H1 (cell line): Measurements from ENCODE around the gene PGAM2. TPM values are rescaled to one million over a fixed set of nuclear protein-coding genes. Genes with fewer than 3 reads are reported as not detected.

Source experiments
- CTCF ChIA-PET: fragments of 300-600 bp; sonication (Branson Sonifier 250); formaldehyde crosslinking; loops from one replicate; lab custom pipeline; 2021; ENCODE audit not compliant: partially characterized antibody; lab: Charles Lee
- POLR2A ChIA-PET: fragments of 300-600 bp; sonication (Branson Sonifier 250); formaldehyde crosslinking; loops from one replicate; lab custom pipeline; 2021; ENCODE audit warnings: inconsistent platforms; ENCODE audit not compliant: partially characterized antibody; lab: Charles Lee
- DNase-seq, 2 experiments: peaks; one replicate each; pipeline versions ENCODE4 v3.0.0 to v3.0.0-alpha.2; 2010 to 2022; ENCODE audit warnings: low spot score in 2 of 2, low read depth in 1 of 2, mixed read lengths in 1 of 2
- FAIRE-seq: peaks from 2 replicates; lab custom pipeline; 2011; peaks lifted over from hg19 to GRCh38; lab: Jason Lieb, UNC
- H2AFZ ChIP-seq: 2 replicates; pipeline ENCODE4 v1.8.1; 2012; ENCODE audit warnings: low read length, inconsistent platforms
- H2AK5ac ChIP-seq: 2 replicates; pipeline ENCODE4 v1.6.1; 2013; ENCODE audit warnings: low read depth, low read length
- H2BK120ac ChIP-seq: replicated peaks from 2 replicates; pipeline ENCODE3; 2013; ENCODE audit warnings: low read depth, low read length, inconsistent platforms
- H2BK12ac ChIP-seq: 2 replicates; pipeline ENCODE4 v1.6.1; 2013; ENCODE audit warnings: low read depth, low read length
- H2BK15ac ChIP-seq: 2 replicates; pipeline ENCODE4 v1.6.1; 2013; ENCODE audit warnings: low read length
- H2BK20ac ChIP-seq: 2 replicates; pipeline ENCODE4 v1.6.1; 2013; ENCODE audit warnings: low read length
- H2BK5ac ChIP-seq: 2 replicates; pipeline ENCODE4 v1.6.1; 2013; ENCODE audit warnings: low read depth, low read length
- H3K14ac ChIP-seq: 2 replicates; pipeline ENCODE4 v1.6.1; 2013; ENCODE audit warnings: inconsistent platforms; ENCODE audit not compliant: insufficient read length
- H3K18ac ChIP-seq: 2 replicates; pipeline ENCODE4 v1.6.1; 2013; ENCODE audit warnings: low read length; ENCODE audit errors: extremely low read depth
- H3K23ac ChIP-seq: 2 replicates; pipeline ENCODE4 v1.6.1; 2013; ENCODE audit warnings: inconsistent platforms; ENCODE audit not compliant: insufficient read length
- H3K23me2 ChIP-seq: 2 replicates; pipeline ENCODE4 v1.6.1; 2013; ENCODE audit warnings: low read depth, low read length
- H3K27ac ChIP-seq: 2 replicates; pipeline ENCODE4 v1.6.1; 2011; ENCODE audit warnings: low read depth, low read length, inconsistent platforms
- H3K27me3 ChIP-seq, 4 experiments: replicated peaks in 1 of 4; 1 replicate in 1 of 4; 2 replicates in 3 of 4; pipeline versions ENCODE4 v1.6.1 to v1.8.1; 2011 to 2013; ENCODE audit warnings: low read length in 3 of 4, mild to moderate bottlenecking in 3 of 4, inconsistent platforms in 2 of 4, mixed read lengths in 2 of 4, moderate library complexity in 1 of 4; ENCODE audit not compliant: control insufficient read depth in 3 of 4, insufficient read depth in 3 of 4; ENCODE audit errors: extremely low read depth in 1 of 4
- H3K36me3 ChIP-seq, 4 experiments: 2 replicates each; pipeline versions ENCODE4 v1.6.1 to v1.8.1; 2011 to 2013; ENCODE audit warnings: mild to moderate bottlenecking in 4 of 4, low read length in 3 of 4, moderate library complexity in 2 of 4, control low read depth in 1 of 4, inconsistent platforms in 1 of 4; ENCODE audit not compliant: insufficient read depth in 4 of 4, control insufficient read depth in 2 of 4
- H3K4ac ChIP-seq: replicated peaks from 2 replicates; pipeline ENCODE3; 2013; ENCODE audit warnings: low read length, low read depth, mixed read lengths, inconsistent platforms; ENCODE audit not compliant: insufficient read length
- H3K4me1 ChIP-seq, 4 experiments: replicated peaks in 1 of 4; 1 replicate in 1 of 4; 2 replicates in 3 of 4; pipeline versions ENCODE4 v1.6.1 to v1.8.1; 2011 to 2013; ENCODE audit warnings: low read length in 3 of 4, inconsistent platforms in 2 of 4, mixed read lengths in 1 of 4; ENCODE audit not compliant: insufficient read depth in 4 of 4, control insufficient read depth in 3 of 4
- H3K4me2 ChIP-seq, 2 experiments: 2 replicates each; pipeline versions ENCODE4 v1.6.1 to v1.8.1; 2011 to 2013; ENCODE audit warnings: low read depth in 2 of 2, low read length in 2 of 2, control low read depth in 1 of 2, inconsistent platforms in 1 of 2, mild to moderate bottlenecking in 1 of 2; ENCODE audit not compliant: insufficient read depth in 1 of 2
- H3K4me3 ChIP-seq, 4 experiments: fragments of 200-600, 300-600 bp in 1 of 4; sonication (generic), shearing (Covaris generic), sonication (Bioruptor Twin) in 1 of 4; 2 replicates each; pipeline versions ENCODE4 v1.5.1 to v1.8.1; 2011 to 2016; ENCODE audit warnings: low read length in 4 of 4, low read depth in 3 of 4, control low read depth in 2 of 4, inconsistent platforms in 2 of 4, mild to moderate bottlenecking in 2 of 4, mixed read lengths in 1 of 4, moderate library complexity in 1 of 4; ENCODE audit not compliant: insufficient read depth in 2 of 4; ENCODE audit errors: extremely low read depth in 1 of 4
- H3K56ac ChIP-seq: replicated peaks from 2 replicates; pipeline ENCODE3; 2013; ENCODE audit warnings: low read depth, mild to moderate bottlenecking, mixed read lengths, low read length, inconsistent platforms; ENCODE audit not compliant: insufficient read length
- H3K79me1 ChIP-seq: 2 replicates; pipeline ENCODE4 v1.6.1; 2013; ENCODE audit warnings: low read depth, low read length, control low read depth
- H3K79me2 ChIP-seq, 2 experiments: 2 replicates each; pipeline versions ENCODE4 v1.6.1 to v1.8.1; 2012 to 2013; ENCODE audit warnings: low read length in 2 of 2, mild to moderate bottlenecking in 2 of 2, inconsistent platforms in 1 of 2; ENCODE audit not compliant: insufficient read depth in 2 of 2, control insufficient read depth in 1 of 2
- H3K9ac ChIP-seq, 4 experiments: replicated peaks in 1 of 4; 1 replicate in 1 of 4; 2 replicates in 3 of 4; pipeline versions ENCODE4 v1.6.1 to v1.8.1; 2011 to 2013; ENCODE audit warnings: low read depth in 3 of 4, low read length in 3 of 4, control low read depth in 2 of 4, mild to moderate bottlenecking in 2 of 4, moderate library complexity in 2 of 4, inconsistent platforms in 1 of 4; ENCODE audit errors: extremely low read depth in 1 of 4
- H3K9me3 ChIP-seq, 2 experiments: 2 replicates each; pipeline versions ENCODE4 v1.6.1 to v1.8.1; 2012 to 2013; ENCODE audit warnings: mild to moderate bottlenecking in 2 of 2, moderate library complexity in 2 of 2, control low read depth in 1 of 2, inconsistent platforms in 1 of 2, low read depth in 1 of 2, low read length in 1 of 2, mixed read lengths in 1 of 2; ENCODE audit not compliant: insufficient read depth in 2 of 2
- H4K20me1 ChIP-seq, 2 experiments: replicated peaks in 1 of 2; 2 replicates each; pipeline versions ENCODE3 to v1.8.1; 2011 to 2013; ENCODE audit warnings: inconsistent platforms in 2 of 2, low read length in 2 of 2, mild to moderate bottlenecking in 1 of 2; ENCODE audit not compliant: insufficient read depth in 2 of 2, control insufficient read depth in 1 of 2
- H4K5ac ChIP-seq: 2 replicates; pipeline ENCODE4 v1.6.1; 2013; ENCODE audit warnings: low read length, low read depth, mixed read lengths, inconsistent platforms; ENCODE audit not compliant: insufficient read length
- H4K8ac ChIP-seq: 2 replicates; pipeline ENCODE4 v1.8.0; 2013; ENCODE audit warnings: mild to moderate bottlenecking, moderate library complexity, low read length, inconsistent platforms; ENCODE audit not compliant: insufficient read depth; ENCODE audit errors: extremely low read depth
- H4K91ac ChIP-seq: replicated peaks from 2 replicates; pipeline ENCODE3; 2013; ENCODE audit warnings: low read length, mixed read lengths, inconsistent platforms; ENCODE audit not compliant: insufficient read length
- BRCA1 ChIP-seq: IDR thresholded peaks from 2 replicates; pipeline ENCODE4 v1.6.1; 2012; ENCODE audit warnings: low read depth, low read length, improper control_type of control experiment
- CREB1 ChIP-seq: IDR thresholded peaks from 2 replicates; pipeline ENCODE4 v1.6.1; 2012; ENCODE audit warnings: inconsistent platforms
- FOSL1 ChIP-seq: IDR thresholded peaks from 2 replicates; pipeline ENCODE4 v1.6.1; 2011; ENCODE audit warnings: mild to moderate bottlenecking, low read depth, low read length, moderate library complexity; ENCODE audit not compliant: insufficient read depth
- HDAC2 ChIP-seq, 2 experiments: fragments of 300-600 bp in 1 of 2; sonication (generic) in 1 of 2; IDR thresholded peaks; 2 replicates each; pipeline ENCODE4 v1.6.1; 2011 to 2012; ENCODE audit warnings: low read depth in 2 of 2, low read length in 2 of 2, mild to moderate bottlenecking in 2 of 2, moderate library complexity in 2 of 2, borderline replicate concordance in 1 of 2, inconsistent platforms in 1 of 2
- POLR2A ChIP-seq, 2 experiments: IDR thresholded peaks; 1 replicate in 1 of 2; 2 replicates in 1 of 2; pipeline ENCODE4 v1.6.1; 2011; ENCODE audit warnings: low read depth in 2 of 2, low read length in 2 of 2, mild to moderate bottlenecking in 2 of 2; ENCODE audit errors: control extremely low read depth in 1 of 2
- POLR2AphosphoS5 ChIP-seq: IDR thresholded peaks from 2 replicates; pipeline ENCODE4 v1.6.1; 2011; ENCODE audit warnings: low read depth, low read length
- POU5F1 ChIP-seq: IDR thresholded peaks from 2 replicates; pipeline ENCODE4 v1.6.1; 2011; ENCODE audit warnings: low read depth, mild to moderate bottlenecking, low read length, moderate library complexity
- RFX5 ChIP-seq: IDR thresholded peaks from 2 replicates; pipeline ENCODE4 v1.6.1; 2011; ENCODE audit warnings: low read depth, low read length, improper control_type of control experiment, borderline replicate concordance
- SIN3A ChIP-seq, 2 experiments: IDR thresholded peaks in 1 of 2; conservative IDR thresholded peaks in 1 of 2; 2 replicates each; pipeline ENCODE4 v1.6.1; 2011 to 2012; ENCODE audit warnings: low read length in 2 of 2, improper control_type of control experiment in 1 of 2, low read depth in 1 of 2, mild to moderate bottlenecking in 1 of 2
- SP1 ChIP-seq: IDR thresholded peaks from 2 replicates; pipeline ENCODE4 v1.6.1; 2011; ENCODE audit warnings: low read depth, low read length
- SUZ12 ChIP-seq: fragments of 200-600 bp; sonication (generic); IDR thresholded peaks from 2 replicates; pipeline ENCODE4 v1.6.1; 2012; ENCODE audit warnings: mild to moderate bottlenecking, inconsistent platforms, low read length, moderate library complexity, mixed read lengths
- TBP ChIP-seq: IDR thresholded peaks from 2 replicates; pipeline ENCODE4 v1.6.1; 2011; ENCODE audit warnings: low read depth, low read length, improper control_type of control experiment
- WGBS, 2 experiments: shearing (Covaris generic) in 1 of 2; methylation state at CpG; one replicate each; pipeline versions ENCODE4 v1.1.6 to v1.1.7; 2013 to 2015; ENCODE audit warnings: low lambda C conversion rate in 2 of 2, mixed read lengths in 2 of 2, inconsistent platforms in 1 of 2, low coverage in 1 of 2, missing lambda C conversion rate in 1 of 2; ENCODE audit not compliant: insufficient replicate concordance in 2 of 2, insufficient coverage in 1 of 2, insufficient read length in 1 of 2; ENCODE audit errors: extremely low coverage in 1 of 2, missing lambda C conversion rate in 1 of 2; 5-methylcytosine and 5-hydroxymethylcytosine counted together
- polyA plus RNA-seq, 7 experiments: library from polyadenylated mRNA; depleted of rRNA in 3 of 7; stranded (reverse) in 5 of 7; unstranded in 2 of 7; fragments of >200 nt in 5 of 7; fragments of 200-250 nt in 2 of 7; gene quantifications; 1 replicate in 5 of 7; 2 replicates in 1 of 7; 4 replicates in 1 of 7; pipeline versions ENCODE4 v1.2.1 to v1.2.3, GENCODE V29; 2011 to 2013; ENCODE audit warnings: missing spikeins in 2 of 7, mixed read lengths in 2 of 7
- total RNA-seq: library from RNA; stranded (reverse); fragmentation: NEBNext Ultra II Directional; extraction: Animal tissue kit (Norgen Biotek cat#: 25700); gene quantifications from 2 replicates; pipeline ENCODE4 v1.2.1, GENCODE V29; 2021
- TF ChIP-seq, protein P1 (sequence below): IDR thresholded peaks from 2 replicates; pipeline ENCODE4 v1.6.1; 2012; ENCODE audit warnings: inconsistent platforms

Gene PGAM2
- total and polyA plus RNA-seq, 2 of the 8 experiments (the other 6 are each of a cell fraction or from before 2014, with no cell fraction given): 2.1 to 2.9 TPM

DNA sequence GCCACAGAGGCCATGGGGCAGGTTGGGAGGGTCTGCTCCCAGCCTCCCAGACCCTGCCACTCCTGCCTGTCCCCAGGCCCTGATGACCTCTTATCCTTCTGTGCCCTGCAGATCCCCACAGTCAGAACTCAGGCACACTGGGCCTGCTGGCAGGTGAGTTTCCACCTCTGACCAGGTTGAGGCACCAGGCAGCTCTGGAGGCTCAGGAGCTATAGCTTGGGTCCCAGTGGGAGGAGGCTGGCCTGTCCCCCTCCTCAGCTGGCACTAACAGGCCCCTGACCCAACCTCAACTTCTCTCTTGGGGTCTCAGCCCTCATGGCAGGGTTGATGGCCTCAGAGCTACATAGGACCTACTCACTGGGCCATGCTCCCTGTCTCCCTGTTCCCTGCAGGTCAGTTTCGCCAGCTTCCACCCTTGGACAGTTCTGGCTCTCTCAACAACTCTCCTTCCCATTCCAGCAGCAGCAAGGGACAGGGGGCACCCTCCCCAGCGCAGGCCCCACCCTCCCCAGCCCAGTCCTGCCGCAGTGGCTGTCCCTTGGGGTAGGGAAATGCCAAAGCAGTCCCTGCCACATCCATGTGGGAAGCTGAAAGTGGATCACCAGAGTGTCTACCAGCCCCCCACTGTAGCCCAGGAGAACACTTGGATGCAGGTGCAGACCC, 36.1 kb upstream of the PGAM2 start:
- no peak overlapping the region for H2BK15ac ChIP-seq
- H3K79me1 ChIP-seq: peaks cover 4% of the 10 kb centered on the region; the same call in 1 of the 2 replicates
- no peak overlapping the region for H2BK5ac ChIP-seq
- H3K56ac ChIP-seq: no peak overlapping the region
- H3K79me2 ChIP-seq: no peaks in the 10 kb centered on the region; a peak in 1 of 4 replicates
- no peaks in the 10 kb centered on the region for H3K9me3 ChIP-seq
- POLR2A ChIA-PET: interaction anchor here (0.9 to 2.8 kb wide), 4 partner anchors 10 to 33 kb away, joined by 3 to 8 read pairs (median 4); partner anchors contain the start of gene POLD2
- peaks cover 15% of the 10 kb centered on the region for H3K23me2 ChIP-seq
- peaks cover 0 to 12% (median 9%) of the 10 kb centered on the region in 4 experiments; a peak in 6 of 7 replicates for H3K4me1 ChIP-seq
- H2BK20ac ChIP-seq: no peak overlapping the region
- FAIRE-seq: no peak
- no peak overlapping the region for H3K4ac ChIP-seq
- H2AK5ac ChIP-seq: no peak overlapping the region
- H3K23ac ChIP-seq: no peak overlapping the region
- H4K20me1 ChIP-seq: peaks cover 2 to 3% of the 10 kb centered on the region in 2 experiments
- H3K9ac ChIP-seq: no peak overlapping the region
- CTCF ChIA-PET: interaction anchor here (0.6 to 2.7 kb wide), 9 partner anchors 9 to 114 kb away, joined by 3 to 13 read pairs (median 3); no protein-coding TSS in a partner anchor
- H4K91ac ChIP-seq: no peak overlapping the region
- no peak overlapping the region for H4K8ac ChIP-seq
- no peak overlapping the region for H3K4me2 ChIP-seq
- DNase-seq: no peak
- no peak overlapping the region for H3K27ac ChIP-seq
- H4K5ac ChIP-seq: no peak overlapping the region
- no peak overlapping the region for H2BK120ac ChIP-seq
- no peak overlapping the region for H3K14ac ChIP-seq
- H2AFZ ChIP-seq: no peak overlapping the region
- H3K4me3 ChIP-seq: no peak overlapping the region
- no peaks in the 10 kb centered on the region for H3K36me3 ChIP-seq
- WGBS, 2 experiments: 86% methylated on average over 1 of the region's 3 CpGs; no CpG with 5 or more reads in 1 of the 2 experiments
- H3K18ac ChIP-seq: no peak overlapping the region
- peaks cover 0 to 29% (median 16%) of the 10 kb centered on the region in 4 experiments; a peak in 6 of 7 replicates for H3K27me3 ChIP-seq
- H2BK12ac ChIP-seq: no peak overlapping the region
- TF ChIP-seq SIN3A (conservative IDR thresholded peaks at IDR 0.05 in 1 of 2, IDR thresholded peaks at IDR 0.05 in 1 of 2; ENCODE audit: low read depth in 1 of 2, low read length in 2 of 2): no peak
- TF ChIP-seq SP1: no peak
- TF ChIP-seq POU5F1: no peak
- TF ChIP-seq BRCA1: no peak
- no peak for TF ChIP-seq CREB1
- TF ChIP-seq POLR2AphosphoS5: no peak
- TF ChIP-seq SUZ12: no peak
- TF ChIP-seq HDAC2 (IDR thresholded peaks at IDR 0.05; ENCODE audit: borderline replicate concordance in 1 of 2, low read depth in 2 of 2, low read length in 2 of 2): no peak
- TF ChIP-seq RFX5: no peak
- TF ChIP-seq FOSL1: no peak
- no peak for TF ChIP-seq TBP
- TF ChIP-seq, protein P1, sequence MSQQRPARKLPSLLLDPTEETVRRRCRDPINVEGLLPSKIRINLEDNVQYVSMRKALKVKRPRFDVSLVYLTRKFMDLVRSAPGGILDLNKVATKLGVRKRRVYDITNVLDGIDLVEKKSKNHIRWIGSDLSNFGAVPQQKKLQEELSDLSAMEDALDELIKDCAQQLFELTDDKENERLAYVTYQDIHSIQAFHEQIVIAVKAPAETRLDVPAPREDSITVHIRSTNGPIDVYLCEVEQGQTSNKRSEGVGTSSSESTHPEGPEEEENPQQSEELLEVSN: no peak
- TF ChIP-seq POLR2A (IDR thresholded peaks at IDR 0.05; ENCODE audit: control extremely low read depth in 1 of 2, low read depth in 2 of 2, low read length in 2 of 2): no peak
